ENCODE results near the gene NBEAL1.
"Not testable (repeated sequence)": the region's sequence is repeated elsewhere in the genome, so short reads cannot be mapped to it uniquely, and the experiment has no call there.

DNA sequence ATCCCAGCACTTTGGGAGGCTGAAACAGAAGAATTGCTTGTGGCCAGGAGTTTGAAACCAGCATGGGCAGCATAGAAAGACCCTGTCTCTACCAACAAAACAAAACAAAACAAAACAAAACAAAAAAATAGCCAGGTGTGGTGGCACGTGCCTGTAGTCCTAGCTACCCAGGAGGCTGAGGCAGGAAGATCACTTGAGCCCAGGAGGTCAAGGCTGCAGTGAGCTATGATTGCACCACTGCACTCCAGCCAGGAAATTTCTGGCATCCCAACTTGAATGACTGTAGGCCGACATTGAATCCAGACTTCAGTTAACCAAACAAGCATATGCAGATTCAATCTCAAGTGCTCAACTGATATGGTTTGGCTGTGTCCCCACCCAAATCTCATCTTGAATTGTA, 215.0 kb downstream of the NBEAL1 start:
- not testable (repeated sequence) for TF ChIP-seq CTCF (conservative IDR thresholded peaks at IDR 0.05; ENCODE audit: low read length); EZH2phosphoT487 (IDR thresholded peaks at IDR 0.05; ENCODE audit: borderline replicate concordance)
